SK-N-SH (cell line): ENCODE data around the gene HAUS3. TPM values are rescaled to one million over a fixed set of nuclear protein-coding genes. Genes with fewer than 3 reads are reported as not detected.

Experiments
- CTCF ChIA-PET: fragments of 300-600, 350-600 bp; formaldehyde crosslinking; extraction: SDS; loops from one replicate; lab custom pipeline; 2021; lab: Yijun Ruan, JAX
- POLR2A ChIA-PET: fragments of 350-600 bp; sonication (Branson Sonifier 250); formaldehyde crosslinking; extraction: SDS; loops from one replicate; lab custom pipeline; 2020; ENCODE audit warnings: antibody characterized with exemption, inconsistent platforms; lab: Yijun Ruan, JAX
- DNase-seq: peaks from one replicate; pipeline ENCODE4 v3.0.0; 2012
- H2AFZ ChIP-seq: fragments of 200-600 bp; sonication (generic); 2 replicates; pipeline ENCODE4 v1.8.1; 2016; ENCODE audit warnings: antibody characterized with exemption, mild to moderate bottlenecking, low read depth
- H3F3A ChIP-seq: fragments of 200-600 bp; sonication (generic); replicated peaks from 2 replicates; pipeline ENCODE3; 2016; ENCODE audit warnings: antibody characterized with exemption, mild to moderate bottlenecking; ENCODE audit not compliant: insufficient read depth
- H3K27ac ChIP-seq, 2 experiments: fragments of 200-500 bp in 1 of 2; fragments of 200-600 bp in 1 of 2; sonication (Bioruptor generic) in 1 of 2; sonication (generic), shearing (Covaris generic) in 1 of 2; 2 replicates each; pipeline versions ENCODE4 v1.5.1 to v1.6.1; 2014 to 2016; ENCODE audit warnings: low read depth in 2 of 2, inconsistent platforms in 1 of 2, low read length in 1 of 2, mild to moderate bottlenecking in 1 of 2, mixed read lengths in 1 of 2
- H3K27me3 ChIP-seq: fragments of 200-600 bp; sonication (generic), shearing (Covaris generic); 2 replicates; pipeline ENCODE4 v1.6.1; 2016; ENCODE audit warnings: mixed run types; ENCODE audit not compliant: insufficient read depth
- H3K36me3 ChIP-seq, 2 experiments: fragments of 200-500 bp in 1 of 2; fragments of 200-600 bp in 1 of 2; sonication (Bioruptor generic) in 1 of 2; sonication (generic) in 1 of 2; replicated peaks in 1 of 2; 2 replicates each; pipeline versions ENCODE3 to v1.5.1; 2014 to 2016; ENCODE audit warnings: low read length in 1 of 2, mild to moderate bottlenecking in 1 of 2; ENCODE audit not compliant: insufficient read depth in 2 of 2, control insufficient read depth in 1 of 2
- H3K4me1 ChIP-seq, 2 experiments: fragments of 200-500 bp in 1 of 2; fragments of 200-600 bp in 1 of 2; sonication (Bioruptor generic) in 1 of 2; sonication (generic), shearing (Covaris generic) in 1 of 2; 2 replicates each; pipeline versions ENCODE4 v1.5.1 to v1.6.1; 2014 to 2016; ENCODE audit warnings: low read depth in 1 of 2, low read length in 1 of 2, mixed run types in 1 of 2; ENCODE audit not compliant: insufficient read depth in 2 of 2, control insufficient read depth in 1 of 2
- H3K4me2 ChIP-seq: fragments of 200-600 bp; sonication (generic), shearing (Covaris generic); 2 replicates; pipeline ENCODE4 v1.6.1; 2017; ENCODE audit warnings: mixed run types
- H3K4me3 ChIP-seq, 2 experiments: fragments of 200-500 bp in 1 of 2; fragments of 200-600 bp in 1 of 2; sonication (Bioruptor generic) in 1 of 2; sonication (generic), shearing (Covaris generic) in 1 of 2; 2 replicates each; pipeline versions ENCODE4 v1.5.1 to v1.8.1; 2014 to 2016; ENCODE audit warnings: low read depth in 2 of 2, inconsistent platforms in 1 of 2, low read length in 1 of 2, mild to moderate bottlenecking in 1 of 2, mixed read lengths in 1 of 2, moderate library complexity in 1 of 2
- H3K79me2 ChIP-seq: fragments of 200-600 bp; sonication (generic); 2 replicates; pipeline ENCODE4 v1.8.1; 2017; ENCODE audit warnings: mild to moderate bottlenecking; ENCODE audit not compliant: insufficient read depth
- H3K9ac ChIP-seq: fragments of 200-600 bp; sonication (generic); 2 replicates; pipeline ENCODE4 v1.6.1; 2017; ENCODE audit warnings: mixed run types
- H3K9me2 ChIP-seq: fragments of 200-600 bp; sonication (generic); 2 replicates; pipeline ENCODE4 v1.6.1; 2017; ENCODE audit warnings: mixed run types
- H3K9me3 ChIP-seq: fragments of 200-600 bp; sonication (generic); 2 replicates; pipeline ENCODE4 v1.6.1; 2017; ENCODE audit warnings: mixed run types, mild to moderate bottlenecking, moderate library complexity
- H4K20me1 ChIP-seq: fragments of 200-600 bp; sonication (generic); 2 replicates; pipeline ENCODE4 v1.6.1; 2017; ENCODE audit warnings: mild to moderate bottlenecking, mixed run types; ENCODE audit not compliant: insufficient read depth
- CTCF ChIP-seq: fragments of 200-600 bp; sonication (generic); IDR thresholded peaks from 2 replicates; pipeline ENCODE4 v1.6.1; 2017; ENCODE audit warnings: antibody characterized with exemption, mild to moderate bottlenecking, moderate library complexity
- IRF3 ChIP-seq: fragments of 150-350 bp; IDR thresholded peaks from 2 replicates; pipeline ENCODE4 v1.6.1; 2016; ENCODE audit warnings: mild to moderate bottlenecking, low read depth, low read length
- NRF1 ChIP-seq: IDR thresholded peaks from 2 replicates; pipeline ENCODE4 v1.6.1; 2012; ENCODE audit warnings: low read depth, mild to moderate bottlenecking, low read length
- POLR2AphosphoS5 ChIP-seq: IDR thresholded peaks from 2 replicates; pipeline ENCODE4 v1.6.1; 2012; ENCODE audit warnings: low read depth, low read length
- TCF12 ChIP-seq: IDR thresholded peaks from 2 replicates; pipeline ENCODE4 v1.4.0; 2012
- WGBS: methylation state at CpG from one replicate; pipeline ENCODE4 v1.1.6; 2017; ENCODE audit warnings: low lambda C conversion rate; 5-methylcytosine and 5-hydroxymethylcytosine counted together
- polyA plus RNA-seq, 3 experiments: library from polyadenylated mRNA; depleted of rRNA; stranded (reverse); fragments of >200 nt; gene quantifications; 2 replicates each; pipeline ENCODE4 v1.2.3, GENCODE V29; 2012

HAUS3 gene
- polyA plus RNA-seq, 1 of the 3 experiments (the other 2 are of a cell fraction), result 6.3 TPM

- ChIA-PET CTCF (interaction anchor here (1.3 kb wide), 2 partner anchors 95 to 171 kb away, joined by 3 to 4 read pairs; no protein-coding TSS in a partner anchor), POLR2A (no interaction called here)
- H3K4me1 ChIP-seq, result peaks cover under 1 to 55% of the 10 kb centered on the region in 2 experiments; a peak in 2 of 4 replicates
Measured at GRCh38 chr4:2265113-2266110, 23.5 kb upstream of the HAUS3 start.

GRCh38 chr4:2264481-2265041 lies 22.6 kb upstream of the HAUS3 start:
- Histone ChIP-seq H3K36me3 (peaks cover 0 to 4% of the 10 kb centered on the region in 2 experiments), H3F3A (no peaks in the 10 kb centered on the region), H2AFZ (no peak overlapping the region), H4K20me1 (peaks cover 10% of the 10 kb centered on the region), H3K79me2 (peaks cover 17% of the 10 kb centered on the region), H3K9me3 (no peaks in the 10 kb centered on the region), H3K27me3 (no peaks in the 10 kb centered on the region), H3K4me3 (no peak overlapping the region), H3K9me2 (no peaks in the 10 kb centered on the region), H3K27ac (no peak overlapping the region), H3K9ac (no peak overlapping the region), H3K4me1 (peaks cover 5 to 55% of the 10 kb centered on the region in 2 experiments; a peak in 2 of 4 replicates), H3K4me2 (no peak overlapping the region)
- 95% methylated on average over 2 of the region's 6 CpGs for WGBS
- ChIA-PET CTCF (interaction anchor here (1.3 kb wide), 1 partner anchor 172 kb away, joined by 3 read pairs; no protein-coding TSS in a partner anchor), POLR2A (no interaction called here)
- no peak for DNase-seq
- TF ChIP-seq POLR2AphosphoS5 (no peak), NRF1 (no peak), TCF12 (no peak)

More at GRCh38 chr4:2265113-2266110, 23.5 kb upstream of the HAUS3 start:
- Histone ChIP-seq H3K27me3 (no peaks in the 10 kb centered on the region), H2AFZ (no peak overlapping the region), H3K9me2 (no peaks in the 10 kb centered on the region), H3F3A (no peaks in the 10 kb centered on the region), H3K27ac (peak overlapping the region in 1 of 2 experiments; percentile 44; a peak in 1 of 4 replicates)
- WGBS, result 92% methylated on average over 18 of the region's 19 CpGs
- TF ChIP-seq CTCF (0 out of 2 replicates have a peak, but pooled peaks have one; percentile 9), IRF3 (no peak)
- TF ChIP-seq, all 33 proteins: peak for 1
- H3K9me3 ChIP-seq, result no peaks in the 10 kb centered on the region
- no peak for DNase-seq
- no peak overlapping the region for H3K9ac ChIP-seq
- H3K79me2 ChIP-seq, result peaks cover 9% of the 10 kb centered on the region
- no peak overlapping the region for H3K4me3 ChIP-seq
- 0 out of 2 replicates have a peak overlapping the region, but pooled peaks have one; percentile 7 for H3K4me2 ChIP-seq
- no peaks in the 10 kb centered on the region for H3K36me3 ChIP-seq
- peaks cover 2% of the 10 kb centered on the region; the same call in 1 of the 2 replicates for H4K20me1 ChIP-seq
